ENCODE measurements around the gene NLRX1. TPM values are rescaled to one million over a fixed set of nuclear protein-coding genes. Genes with fewer than 3 reads are reported as not detected.

NLRX1 gene
- total and polyA plus RNA-seq, 2 donors (not counting 3 experiments of a cell fraction or from before 2014, with no cell fraction given) = 15.1 to 15.5 TPM

GRCh38 chr11:119195680-119196079, 27.2 kb downstream of the NLRX1 start:
- Histone ChIP-seq H3K9me3 (replicated peaks; ENCODE audit: control insufficient read depth, insufficient read depth, low read length) (no peaks in the 10 kb centered on the region), H2AFZ (ENCODE audit: low read depth, low read length) (peak overlapping the region; percentile 31), H3K36me3 (ENCODE audit: control insufficient read depth in 2 of 2, extremely low read depth in 1 of 2, insufficient read depth in 2 of 2, low read length in 2 of 2) (no peaks in the 10 kb centered on the region), H3K9me1 (replicated peaks; ENCODE audit: control insufficient read depth, extremely low read depth, insufficient read depth, low read length) (no peaks in the 10 kb centered on the region), H3K27ac (ENCODE audit: insufficient read depth, low read depth, low read length) (no peak overlapping the region), H3K79me2 (ENCODE audit: control insufficient read depth, insufficient read depth, low read length) (no peaks in the 10 kb centered on the region), H4K20me1 (replicated peaks; ENCODE audit: control insufficient read depth, extremely low read depth, insufficient read depth, low read length) (no peaks in the 10 kb centered on the region), H3K27me3 (ENCODE audit: control insufficient read depth in 2 of 2, insufficient read depth in 2 of 2, low read length in 2 of 2) (no peaks in the 10 kb centered on the region), H3K4me3 (replicated peaks in 1 of 3; ENCODE audit: insufficient read depth in 1 of 3, low read depth in 1 of 3, low read length in 3 of 3) (no peak overlapping the region), H3K4me1 (ENCODE audit: control insufficient read depth, extremely low read depth, insufficient read depth, low read length) (no peaks in the 10 kb centered on the region), H3K4me2 (ENCODE audit: insufficient read depth, low read length) (no peak overlapping the region), H3K9ac (replicated peaks; ENCODE audit: extremely low read depth, insufficient read depth, low read length) (no peak overlapping the region)
- ChIA-PET POLR2A (interaction anchor here (2.2 kb wide), 1 partner anchor 101 kb away, joined by 8 read pairs; a partner anchor contains a TSS), CTCF (interaction anchor here (0.8 to 5.0 kb wide), 23 partner anchors 11 to 142 kb away, joined by 3 to 59 read pairs (median 4); partner anchors contain the start of genes ABCG4, C2CD2L, CBL and DPAGT1)
- peak; percentile 67 for DNase-seq (ENCODE audit: low read depth, low spot score)
- peak; percentile 62 for FAIRE-seq
- no TSS peak for BruUV-seq (replicated peaks)
- dilution Hi-C loops (cut with MboI; ENCODE audit: extremely low pct_ligation_motif_present, low sequenced_read_pairs) = no loop called here
- intact Hi-C loops (cut with micrococcal nuclease) = loop anchor here (2.0 kb wide), 2 partner anchors 131 to 139 kb away; partner anchors contain the start of gene HYOU1
- TF ChIP-seq GATA2 (IDR thresholded peaks at IDR 0.05; ENCODE audit: insufficient read depth, insufficient read length, low read depth, low read length) = no peak
- TF ChIP-seq, protein P1, sequence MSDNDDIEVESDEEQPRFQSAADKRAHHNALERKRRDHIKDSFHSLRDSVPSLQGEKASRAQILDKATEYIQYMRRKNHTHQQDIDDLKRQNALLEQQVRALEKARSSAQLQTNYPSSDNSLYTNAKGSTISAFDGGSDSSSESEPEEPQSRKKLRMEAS (IDR thresholded peaks at IDR 0.05; ENCODE audit: insufficient read depth, insufficient read length) = no peak
- TF ChIP-seq POLR2AphosphoS5 (IDR thresholded peaks at IDR 0.05; ENCODE audit: insufficient read depth, low read depth, low read length) = no peak
- no peak for TF ChIP-seq POLR2A (IDR thresholded peaks at IDR 0.05; ENCODE audit: low read depth, low read length)
- TF ChIP-seq EZH2 (IDR thresholded peaks at IDR 0.05; ENCODE audit: borderline replicate concordance, low read depth, low read length, severe bottlenecking) = no peak
- no peak for TF ChIP-seq MYC (IDR thresholded peaks at IDR 0.05; ENCODE audit: low read depth, low read length)
- no peak for TF ChIP-seq JUN (IDR thresholded peaks at IDR 0.05; ENCODE audit: borderline replicate concordance, insufficient read depth, insufficient read length, low read depth)
- TF ChIP-seq FOS (IDR thresholded peaks at IDR 0.05; ENCODE audit: borderline replicate concordance, insufficient read depth, low read length) = no peak
- no peak for TF ChIP-seq CTCF (IDR thresholded peaks at IDR 0.05; ENCODE audit: extremely low read depth in 1 of 2, insufficient read depth in 1 of 2, low read depth in 1 of 2, low read length in 2 of 2)
